Colon (tissue), 2 donors: ENCODE results near the gene XPA.
"Not testable (repeated sequence)": the region's sequence is repeated elsewhere in the genome, so short reads cannot be mapped to it uniquely, and the experiment has no call there.

Experiments used
- FAIRE-seq: peaks from 2 replicates; lab custom pipeline; 2012; peaks lifted over from hg19 to GRCh38; lab: Jason Lieb, UNC
- donor health status: control.
- donor health status: control.

Gene XPA

DNA sequence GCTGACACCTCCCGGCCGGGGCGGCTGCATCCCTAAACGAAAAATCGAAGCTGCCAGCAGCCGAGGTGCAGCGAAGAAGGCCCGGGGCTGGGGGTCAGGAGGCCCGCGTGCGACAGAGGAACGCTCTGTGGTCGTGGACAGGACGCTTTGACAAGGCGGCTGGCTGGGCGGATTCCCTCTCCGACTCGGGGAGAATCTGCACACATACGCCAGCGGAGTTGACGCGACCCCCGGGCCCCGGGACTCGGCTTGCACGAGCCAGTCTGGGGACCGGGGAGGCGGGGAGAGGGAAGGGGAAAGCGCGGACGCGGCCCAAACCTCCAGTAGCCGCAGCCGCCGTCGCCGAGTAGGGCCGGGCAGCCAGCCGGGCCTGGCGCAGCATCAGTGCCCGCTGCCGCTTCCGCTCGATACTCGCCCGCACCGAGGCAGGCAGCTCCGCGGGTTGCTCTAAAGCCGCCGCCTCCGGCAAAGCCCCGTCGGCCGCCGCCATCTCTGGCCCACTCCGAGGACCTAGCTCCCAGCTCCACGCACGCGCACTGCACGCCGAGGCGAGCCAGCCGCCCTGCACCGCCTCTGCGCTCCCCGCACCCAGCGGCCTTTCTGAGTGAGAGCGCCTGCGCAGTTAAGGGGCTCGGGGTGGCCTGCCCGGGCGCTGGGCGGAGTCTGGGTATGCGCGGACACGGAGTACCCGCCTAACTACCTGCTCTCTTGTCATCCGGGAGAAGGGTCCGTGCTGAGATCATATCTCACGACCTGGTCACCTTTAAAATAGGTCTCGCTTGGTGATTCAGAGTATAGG is at the start of gene XPA:
XPA (minus strand) TSS at position 538 of the 799 bp plus-strand sequence; CDS start at position 490, 48 bp downstream.
- FAIRE-seq, result no peak

DNA sequence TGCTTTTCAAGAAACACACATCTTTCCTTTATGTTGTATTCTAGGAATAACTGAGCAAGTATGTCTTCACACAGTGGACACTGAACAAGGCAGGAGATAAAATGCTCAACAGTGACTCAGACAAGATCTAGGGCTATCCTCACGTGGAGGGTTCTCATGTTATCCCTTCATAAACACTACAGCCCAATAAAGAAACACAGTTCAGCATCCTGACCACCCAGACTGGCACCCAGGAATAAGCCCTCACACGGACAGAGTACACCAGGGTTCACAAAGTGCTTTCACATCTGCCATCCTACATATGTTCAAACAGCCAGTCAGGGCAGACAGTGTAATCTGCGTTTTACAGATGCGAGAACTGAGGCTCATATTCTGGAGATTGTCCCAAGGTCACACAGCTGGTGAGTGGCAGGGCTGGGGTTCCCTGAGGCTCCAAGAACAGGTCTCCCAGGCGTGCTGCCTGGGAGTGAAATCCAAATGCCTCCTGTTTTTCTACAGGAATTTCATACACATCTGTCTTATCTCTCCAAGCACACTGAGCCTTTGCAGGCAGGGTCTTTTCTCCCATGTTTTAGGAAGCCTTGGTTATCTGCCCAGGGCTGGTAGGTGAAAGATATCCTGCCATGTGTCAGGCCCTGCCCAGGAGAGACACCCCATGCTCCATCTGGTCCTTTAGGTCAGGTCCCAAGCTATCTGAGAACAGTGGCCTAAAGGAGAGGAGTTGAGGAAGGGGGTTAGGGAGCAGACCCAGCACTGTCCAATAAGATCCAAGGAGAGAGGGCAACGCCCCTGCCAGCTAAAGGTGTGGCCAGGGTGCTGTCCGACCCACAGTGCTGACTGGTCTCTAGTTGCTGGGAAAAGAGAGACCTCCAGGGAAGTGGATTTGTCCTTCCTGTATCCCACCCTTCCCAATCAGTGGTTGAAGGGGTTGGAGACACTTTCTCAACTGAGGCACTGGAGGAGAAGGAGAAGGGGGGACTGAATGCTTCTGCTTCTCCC is 47.9 kb upstream of the XPA start:
- no peak for FAIRE-seq

DNA sequence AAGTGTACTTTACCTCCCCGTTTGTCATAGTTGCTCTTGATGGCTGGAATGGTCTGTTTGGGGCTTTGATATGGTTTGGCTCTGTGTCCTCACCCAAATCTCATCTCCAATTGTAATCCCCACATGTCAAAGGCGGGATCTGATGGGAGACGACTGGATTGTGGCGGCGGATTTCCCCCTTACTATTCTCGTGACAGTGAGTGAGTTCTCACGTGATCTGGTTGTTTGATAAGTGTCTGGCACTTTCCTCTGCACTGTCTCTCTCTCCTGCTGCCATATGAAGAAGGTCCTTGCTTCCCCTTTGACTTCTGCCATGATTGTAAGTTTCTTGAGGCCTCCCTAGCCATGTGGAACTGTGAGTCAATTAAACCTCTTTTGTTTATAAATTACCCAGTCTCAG is 46.9 kb upstream of the XPA start:
- FAIRE-seq, result not testable (repeated sequence)

DNA sequence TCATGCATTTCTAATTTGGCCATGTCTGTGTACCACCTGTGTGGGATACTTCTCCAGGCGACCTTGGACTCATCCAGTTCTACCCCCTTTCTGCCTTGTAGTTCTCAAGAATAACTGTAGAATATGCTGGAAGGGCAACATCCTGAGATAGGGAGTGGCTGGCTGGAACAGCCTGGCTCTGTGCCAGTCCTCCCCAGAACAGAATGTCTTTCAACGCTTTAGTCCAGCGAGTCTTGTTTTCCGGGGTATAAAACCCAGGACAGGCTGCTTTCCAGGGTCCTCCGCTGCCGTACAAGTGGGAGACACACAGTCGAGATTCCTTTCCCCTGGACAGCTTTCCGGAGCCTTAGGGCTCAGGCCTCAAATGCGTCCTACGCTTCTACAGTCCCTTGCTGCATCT is 45.4 kb upstream of the XPA start:
- FAIRE-seq, result no peak

DNA sequence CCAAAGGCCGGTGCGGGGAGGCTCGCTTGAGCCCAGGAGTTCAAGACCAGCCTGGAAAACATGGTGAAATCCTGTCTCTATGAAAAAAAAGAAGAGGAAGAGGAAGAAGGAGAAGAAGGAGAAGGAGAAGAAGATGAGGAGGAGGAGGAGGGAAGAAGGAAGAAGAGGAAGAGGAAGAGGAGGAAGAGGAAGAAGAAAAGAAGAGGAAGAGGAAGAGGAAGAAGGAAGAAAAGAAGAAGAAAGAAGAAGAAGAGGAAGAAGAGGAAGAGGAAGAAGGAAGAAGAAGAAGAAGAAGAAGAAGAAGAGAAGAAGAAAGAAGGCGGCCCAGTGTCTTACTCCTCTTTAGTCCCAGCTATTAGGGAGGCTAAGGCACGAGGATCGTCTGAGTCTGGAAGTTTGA is 44.8 kb upstream of the XPA start:
- FAIRE-seq, result no peak

DNA sequence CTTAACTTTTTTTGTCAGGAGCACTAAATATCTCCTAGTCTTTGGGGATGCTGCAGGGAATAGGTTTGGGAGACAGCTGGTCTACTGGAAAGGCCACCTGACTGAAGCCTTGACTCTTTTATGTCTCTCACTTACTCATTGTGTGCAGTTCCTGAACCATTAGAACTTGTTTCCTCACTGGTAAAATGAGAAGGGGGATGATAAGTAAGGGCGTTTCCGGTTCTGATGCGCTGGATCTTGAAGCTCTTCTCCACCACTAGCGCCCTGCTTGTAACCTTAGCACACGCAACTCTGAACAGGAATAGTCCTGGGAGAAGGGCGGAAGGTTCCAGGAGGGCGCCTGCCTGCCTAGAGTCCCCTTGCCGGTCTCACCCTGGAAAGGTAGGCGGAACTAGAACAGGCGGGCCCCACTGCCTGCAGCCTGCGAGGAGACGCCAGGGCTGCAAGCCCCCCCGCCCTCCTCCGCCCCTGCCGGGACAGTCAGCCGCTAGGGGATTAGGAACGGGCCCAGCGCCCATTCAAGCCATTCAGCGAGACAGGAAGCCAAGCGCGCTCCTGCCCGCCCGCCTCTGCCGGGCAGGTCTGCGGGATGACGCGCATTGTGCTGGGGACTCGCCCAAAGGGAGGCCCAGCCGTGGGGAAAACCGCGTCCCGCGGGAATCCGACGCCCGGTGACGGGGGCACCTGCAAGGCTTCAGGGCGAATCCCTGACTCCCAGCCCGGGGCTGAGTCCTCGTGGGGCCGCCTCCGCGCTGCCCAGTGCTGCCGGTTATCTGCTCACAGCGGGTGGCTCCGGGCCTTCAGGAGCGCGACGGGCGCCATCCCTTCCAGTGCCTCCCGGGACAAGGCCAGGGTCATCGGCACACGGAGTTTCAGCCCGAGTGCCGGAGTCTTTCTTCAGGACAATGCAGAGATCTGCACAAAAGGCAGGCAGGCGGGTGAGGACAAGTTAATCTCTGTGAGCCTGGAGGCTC is 44.0 kb upstream of the XPA start:
- no peak for FAIRE-seq

DNA sequence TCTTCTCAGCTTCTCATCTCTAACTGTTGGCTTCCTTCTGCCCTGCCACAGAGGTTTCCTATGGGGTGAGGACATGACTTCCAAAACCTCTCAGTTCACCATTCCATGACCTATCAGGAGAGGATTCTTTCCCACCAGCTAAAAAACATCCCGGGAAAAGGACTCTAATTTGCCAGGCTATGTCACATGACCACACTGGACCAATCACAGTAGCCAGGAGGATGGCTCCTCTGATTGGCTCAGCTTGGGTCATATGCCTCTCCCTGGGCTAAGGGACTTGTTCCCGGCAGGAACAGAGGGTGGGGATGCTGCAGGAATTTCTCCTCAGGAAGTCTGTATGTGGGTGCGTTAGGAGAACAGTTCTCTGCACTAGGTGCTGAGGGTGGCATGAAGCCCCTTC is 40.3 kb upstream of the XPA start:
- no peak for FAIRE-seq

DNA sequence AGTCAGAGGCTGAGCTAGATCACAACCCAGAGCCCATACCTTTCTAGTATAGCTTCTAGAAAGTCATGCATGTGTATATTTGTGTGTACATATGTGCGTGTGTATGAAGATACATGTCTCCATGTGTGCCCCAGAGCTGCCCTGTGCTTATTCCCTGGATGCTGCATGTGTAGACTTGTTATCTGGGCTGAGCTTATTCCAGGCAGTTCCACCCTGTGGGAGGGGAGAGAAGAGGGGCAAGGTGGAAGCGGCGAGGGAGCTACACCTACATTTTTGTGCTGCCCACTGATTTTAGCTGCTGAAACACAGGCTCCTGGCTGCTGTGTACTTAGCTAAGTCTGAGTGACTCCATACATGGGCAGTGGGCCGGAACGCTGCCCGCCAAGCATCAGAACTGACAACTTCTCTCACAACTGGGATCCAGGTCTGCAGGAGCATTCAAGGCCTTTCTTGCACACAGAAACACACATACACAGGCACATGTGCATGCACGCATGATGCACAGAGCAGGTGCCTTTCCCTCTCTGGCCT is 38.0 kb upstream of the XPA start:
- FAIRE-seq, result no peak

DNA sequence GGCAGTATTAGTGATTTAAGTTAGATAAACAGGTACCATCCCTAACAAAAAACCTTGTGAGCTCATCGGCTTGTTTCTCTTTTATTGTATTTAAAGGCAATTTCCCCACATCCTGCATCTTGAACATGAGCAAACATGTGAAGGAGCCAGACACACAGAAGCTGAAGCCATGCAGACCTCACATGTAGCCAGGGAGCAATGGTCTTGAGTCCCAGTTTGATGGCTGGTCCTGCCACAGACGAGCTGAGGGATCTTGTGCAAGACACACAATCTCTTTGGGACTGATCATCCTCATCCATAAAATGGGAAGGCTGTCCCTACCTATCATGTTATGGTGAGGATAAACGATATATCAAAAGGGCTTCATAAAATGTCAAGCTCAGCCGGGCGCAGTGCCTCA is 29.6 kb upstream of the XPA start:
- FAIRE-seq, result no peak

DNA sequence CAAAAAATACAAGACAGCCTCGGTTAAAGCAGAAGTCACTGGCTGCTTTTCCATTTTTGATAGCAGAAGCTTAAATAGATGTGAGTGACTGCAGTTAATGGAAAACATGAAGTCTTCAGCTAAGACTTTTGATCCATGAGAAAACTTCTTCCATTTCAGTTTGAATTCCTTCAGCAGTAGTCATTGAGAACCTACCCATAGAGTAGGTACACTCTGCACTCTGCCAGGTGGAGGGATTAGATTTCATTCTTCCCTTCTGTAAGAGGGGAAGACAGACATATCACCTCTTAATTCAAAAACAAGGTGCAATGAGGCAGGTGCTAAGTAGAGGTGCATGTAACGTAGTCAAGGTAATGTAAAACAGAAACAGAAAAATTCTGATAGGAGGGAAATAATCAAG is 26.7 kb upstream of the XPA start:
- no peak for FAIRE-seq

DNA sequence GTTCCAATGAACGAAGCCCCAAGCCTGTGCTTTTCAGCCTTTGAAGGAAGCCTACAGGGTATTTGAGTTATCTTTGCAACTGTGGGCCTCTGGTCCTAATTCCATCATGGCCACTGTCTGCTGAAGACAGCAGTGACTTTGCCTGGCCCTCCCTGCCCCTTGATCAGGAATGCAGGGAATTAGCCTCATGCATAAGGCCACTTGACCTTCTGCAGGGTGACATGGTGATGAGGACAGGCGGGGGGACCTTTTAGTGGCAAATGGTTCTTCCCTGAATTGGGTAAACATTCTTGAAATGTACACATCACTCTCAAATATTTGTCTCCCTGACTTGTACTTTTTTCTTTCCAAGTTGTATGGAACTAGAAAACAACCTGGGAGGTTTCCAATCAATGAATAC is 25.2 kb upstream of the XPA start:
- no peak for FAIRE-seq

DNA sequence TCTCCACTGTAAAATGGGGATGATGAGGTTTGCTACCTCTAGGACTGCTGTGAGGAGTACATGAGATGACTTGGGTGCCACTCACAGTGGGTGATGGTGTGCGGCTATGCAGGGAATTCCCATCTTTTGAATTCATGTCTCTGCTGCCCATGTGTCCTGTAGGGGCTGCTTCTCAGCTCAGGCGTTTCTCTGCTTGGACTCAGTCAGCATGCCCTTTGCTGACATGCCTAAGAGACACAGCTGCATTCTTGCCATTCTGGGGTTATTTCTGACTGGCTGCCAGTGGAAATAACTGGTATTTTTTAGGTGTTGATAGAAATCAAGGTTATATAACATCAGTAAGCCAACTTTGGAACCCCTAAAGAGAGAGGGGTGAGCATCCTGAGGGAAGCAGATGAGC is 24.3 kb upstream of the XPA start:
- no peak for FAIRE-seq

DNA sequence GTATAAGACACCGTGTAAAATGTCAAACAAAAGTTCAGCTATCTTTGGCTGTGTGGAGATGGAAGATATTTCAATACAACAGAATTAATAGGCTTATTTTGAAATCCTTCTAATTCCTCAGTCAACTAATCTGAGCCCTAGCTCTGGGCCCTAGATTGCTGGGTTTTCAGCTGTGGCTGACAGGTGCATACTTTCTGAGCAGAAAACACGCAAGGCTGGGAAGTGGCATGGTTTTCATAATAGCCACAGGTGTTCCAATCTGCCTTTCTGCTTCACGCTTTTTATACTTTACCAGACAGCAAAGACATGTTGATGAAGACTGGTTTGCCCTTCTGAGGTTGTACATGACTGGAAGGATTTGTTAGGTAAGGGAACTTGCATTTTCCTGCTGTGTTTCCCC is 20.7 kb upstream of the XPA start:
- no peak for FAIRE-seq

DNA sequence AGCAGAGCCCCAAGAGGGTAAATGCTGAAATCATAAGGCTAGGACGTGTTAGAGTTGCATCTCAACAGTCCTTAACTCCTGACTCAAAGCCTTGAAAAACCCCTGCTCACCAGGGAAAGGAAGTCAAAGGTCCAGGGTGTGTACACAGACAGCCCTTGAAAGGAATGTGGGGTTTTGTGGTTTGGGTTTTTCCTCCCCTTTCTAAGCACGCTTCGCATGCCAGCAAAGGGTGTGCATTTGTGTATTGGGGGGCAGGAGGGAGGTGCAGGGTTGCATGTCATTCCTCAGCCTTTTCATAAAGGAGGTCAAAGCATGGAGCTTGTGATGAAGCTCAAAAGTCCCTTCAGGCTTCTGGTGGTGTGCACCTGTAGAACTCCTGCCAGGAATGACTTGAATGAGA is 17.3 kb upstream of the XPA start:
- FAIRE-seq, result no peak

DNA sequence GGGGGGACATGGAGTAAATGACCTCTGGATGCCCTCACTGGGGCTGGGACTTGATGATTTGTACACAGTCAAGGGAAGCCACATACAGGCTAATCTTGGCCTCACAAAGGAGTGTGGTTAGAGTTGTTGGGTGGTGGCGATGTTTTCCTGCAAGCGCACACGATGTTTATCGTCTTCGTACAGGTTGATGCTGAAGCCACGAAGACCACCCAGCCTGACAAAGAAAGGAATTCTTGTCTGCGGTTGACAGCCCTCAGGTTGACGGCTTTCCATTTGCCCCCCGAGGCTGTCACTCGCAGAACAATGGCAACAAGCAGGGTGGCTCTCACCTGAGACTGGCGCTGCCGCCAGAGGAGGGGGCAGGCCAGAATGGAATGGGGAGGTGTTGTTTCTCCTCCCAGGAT is 14.1 kb upstream of the XPA start:
- FAIRE-seq, result no peak

DNA sequence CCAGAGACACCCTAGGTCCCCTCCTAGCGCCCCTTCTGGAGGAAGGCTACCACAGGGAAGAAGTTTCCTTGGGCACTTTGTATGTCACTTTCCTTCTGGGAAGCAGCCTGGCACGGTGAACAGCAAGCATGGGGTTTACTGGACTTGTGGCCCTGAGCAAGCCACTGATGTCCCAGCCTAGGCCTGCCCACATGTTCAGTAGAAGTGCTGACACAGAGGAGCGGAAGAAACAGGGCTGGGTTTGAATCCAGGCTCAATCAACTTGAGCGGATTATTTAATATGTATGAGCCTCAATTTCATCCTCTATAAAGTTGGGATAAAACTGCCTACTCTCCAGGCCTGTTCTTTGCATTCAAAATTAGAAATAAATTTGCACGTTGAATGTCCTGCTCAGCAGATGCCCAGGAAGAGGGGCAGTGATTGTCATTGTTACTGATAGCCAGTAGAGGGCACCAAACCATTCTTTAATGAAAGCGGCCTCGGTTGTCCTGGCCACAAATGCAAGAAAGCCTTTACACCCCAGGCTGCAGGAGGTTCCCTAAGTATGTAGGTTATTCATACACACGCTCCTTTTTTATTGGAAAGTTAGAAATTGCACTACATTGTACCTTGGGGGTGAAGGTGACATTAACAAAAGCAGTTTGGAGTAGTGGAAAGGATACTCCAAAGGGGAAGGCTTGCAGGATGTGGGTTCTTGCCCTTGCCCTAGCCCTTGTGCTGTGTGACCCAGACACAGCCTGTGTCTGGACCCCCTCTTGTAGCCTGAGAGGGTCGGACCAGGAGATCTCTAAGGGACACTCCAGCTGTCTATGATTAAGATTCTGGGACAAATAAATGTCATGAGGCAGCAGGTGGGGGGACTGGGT is 13.4 kb upstream of the XPA start:
- FAIRE-seq, result no peak

DNA sequence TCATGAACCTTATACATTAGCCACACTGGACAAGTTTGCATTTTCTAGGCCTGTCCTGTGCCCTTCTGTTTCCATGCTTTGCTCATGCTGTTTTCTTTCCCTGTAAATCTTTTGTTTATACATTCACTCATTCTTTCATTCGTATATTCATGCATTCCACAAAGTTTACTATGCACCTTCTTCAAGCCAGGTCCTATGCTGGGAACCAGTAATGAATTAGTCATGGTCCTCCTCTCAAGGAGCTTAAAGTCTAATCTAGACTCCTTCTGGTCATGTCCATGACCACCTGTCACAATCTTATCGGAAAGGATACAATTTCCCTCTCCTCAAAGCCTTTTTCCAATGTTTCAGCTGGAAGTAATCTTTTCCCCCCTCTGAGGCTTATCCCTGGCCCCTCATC is 9.1 kb upstream of the XPA start:
- no peak for FAIRE-seq

DNA sequence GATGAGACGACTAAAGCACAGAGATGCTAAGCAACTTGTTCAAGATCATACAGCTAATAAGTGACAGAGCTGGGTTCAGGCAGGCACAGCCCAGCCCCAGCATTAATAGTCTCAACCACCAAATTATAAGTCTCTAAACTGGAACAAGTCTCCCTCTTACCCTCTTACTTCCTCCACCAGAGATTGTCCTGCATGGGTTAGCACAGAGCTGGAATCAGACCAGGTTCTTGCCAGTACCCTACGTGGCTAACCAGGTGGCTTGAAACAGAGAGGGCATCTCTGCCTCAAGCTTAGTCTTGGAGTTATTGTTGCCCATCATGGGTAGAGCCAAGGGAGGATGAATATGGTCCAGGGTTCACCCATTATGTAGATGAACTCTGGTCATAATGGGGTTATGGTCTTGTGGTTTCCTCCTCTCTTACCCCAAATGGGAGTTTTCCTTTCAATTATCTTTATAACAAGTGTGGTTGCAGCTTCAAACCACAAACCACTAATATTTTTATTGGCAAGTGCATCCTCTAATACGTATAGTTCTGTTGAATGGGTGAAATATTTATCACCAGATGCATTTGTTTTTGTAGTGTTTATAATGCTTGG is 8.3 kb upstream of the XPA start:
- FAIRE-seq, result no peak

DNA sequence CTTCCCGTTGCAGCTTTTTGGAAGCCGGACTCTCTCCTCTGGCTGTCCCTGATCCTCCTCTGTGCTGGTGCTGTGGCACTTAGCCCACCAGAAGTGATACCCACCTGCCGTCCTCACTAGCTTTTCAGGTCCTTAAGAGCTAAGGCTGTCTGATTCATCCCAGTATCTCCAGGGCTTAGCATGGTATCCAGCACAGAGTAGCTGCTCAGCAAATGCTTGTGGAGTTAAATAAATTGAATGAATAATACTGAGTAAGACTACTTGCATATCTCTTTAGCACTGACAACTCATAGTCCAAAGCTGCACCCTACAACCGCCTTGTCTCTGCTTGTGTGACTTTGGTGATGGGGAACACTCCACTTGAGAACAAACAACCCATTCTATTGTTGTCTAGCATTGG is 7.7 kb upstream of the XPA start:
- no peak for FAIRE-seq

DNA sequence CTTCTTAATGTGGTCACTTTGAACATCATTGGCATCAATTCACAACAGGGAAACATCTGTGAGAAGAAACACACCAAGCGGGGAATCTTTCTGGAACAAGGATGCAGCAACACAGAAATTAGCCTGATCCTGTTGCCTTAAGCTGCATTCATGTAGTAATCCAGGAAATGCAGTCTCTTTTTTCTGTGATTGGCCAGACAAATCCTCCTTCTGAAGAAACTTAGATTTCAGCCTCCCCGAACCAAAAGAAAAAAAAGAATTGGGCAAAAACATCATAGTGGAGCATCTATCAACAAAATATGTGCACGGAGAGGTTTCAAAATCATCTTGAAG is 7.2 kb upstream of the XPA start:
- FAIRE-seq, result no peak
